Activated CD4-positive, alpha-beta T cell treated with anti-CD3 and anti-CD28 coated beads for 24 hours (primary cell): ENCODE results near the gene NOP10.
"Not testable (repeated sequence)": the region's sequence is repeated elsewhere in the genome, so short reads cannot be mapped to it uniquely, and the experiment has no call there.

ENCODE experiments used
- DNase-seq, 2 donors: peaks; one replicate each; pipeline ENCODE4 v3.0.0-alpha.2; 2020; ENCODE audit warnings: low read depth in 2 of 2

The NOP10 gene

GRCh38 chr15:34358948-34359347, 16.0 kb upstream of the NOP10 start:
- DNase-seq = no peak

- no peak for DNase-seq
These were observed 15.4 kb upstream of the NOP10 start for GRCh38 chr15:34358367-34358766.

DNA sequence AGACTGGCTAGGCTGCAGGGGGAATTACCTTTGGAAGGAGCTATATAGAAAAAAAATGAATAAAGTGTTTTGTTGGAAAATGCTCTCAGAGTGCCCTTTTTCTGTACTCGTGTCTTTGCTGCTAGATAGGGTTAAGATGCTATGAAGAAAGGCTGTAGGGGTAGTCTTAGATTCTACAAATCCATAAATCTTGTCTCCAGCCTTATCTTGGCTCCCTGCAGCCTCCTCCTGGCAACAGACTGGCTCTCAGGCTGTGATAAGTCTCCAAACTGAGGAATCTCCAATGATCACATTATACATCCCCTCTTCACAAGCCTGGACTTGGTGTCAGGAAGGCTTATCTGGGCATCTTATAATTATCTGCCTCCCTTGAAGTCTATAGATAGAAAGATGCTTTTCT, 14.7 kb upstream of the NOP10 start:
- no peak for DNase-seq

DNA sequence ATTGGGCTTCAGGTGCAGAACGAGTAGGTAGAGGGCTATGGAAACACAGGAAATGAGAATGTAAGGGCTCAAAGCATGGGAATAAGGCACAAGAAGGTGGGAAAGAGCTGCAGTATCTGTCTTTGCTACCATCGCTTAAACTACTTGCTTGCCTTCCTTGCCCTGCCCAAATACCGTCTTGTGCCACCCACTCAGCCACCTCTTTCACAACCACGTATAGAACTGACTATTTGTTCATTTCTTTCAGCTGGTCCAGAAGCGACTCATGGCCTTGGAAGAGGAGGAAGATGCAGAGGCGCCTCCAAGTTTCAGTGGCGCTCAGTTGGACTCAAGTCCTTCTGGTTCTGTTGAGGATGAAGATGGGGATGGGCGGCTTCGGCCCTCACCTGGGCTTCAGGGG, 12.3 kb upstream of the NOP10 start:
- no peak for DNase-seq

DNA sequence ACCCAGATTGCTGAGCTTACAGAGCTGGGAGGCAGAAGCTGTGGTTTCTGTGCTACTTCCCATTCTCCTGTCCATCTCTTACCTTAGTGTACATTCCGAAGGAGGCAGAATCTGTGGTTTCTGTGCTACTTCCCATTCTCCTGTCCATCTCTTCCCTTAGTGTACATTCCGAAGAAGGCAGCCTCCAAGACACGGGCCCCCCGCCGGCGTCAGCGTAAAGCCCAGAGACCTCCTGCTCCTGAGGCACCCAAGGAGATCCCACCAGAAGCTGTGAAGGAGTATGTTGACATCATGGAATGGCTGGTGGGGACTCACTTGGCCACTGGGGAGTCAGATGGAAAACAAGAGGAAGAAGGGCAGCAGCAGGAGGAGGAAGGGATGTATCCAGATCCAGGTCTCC, 11.3 kb upstream of the NOP10 start:
- DNase-seq = no peak

GRCh38 chr15:34353627-34354026, 10.7 kb upstream of the NOP10 start:
- DNase-seq = no peak

DNA sequence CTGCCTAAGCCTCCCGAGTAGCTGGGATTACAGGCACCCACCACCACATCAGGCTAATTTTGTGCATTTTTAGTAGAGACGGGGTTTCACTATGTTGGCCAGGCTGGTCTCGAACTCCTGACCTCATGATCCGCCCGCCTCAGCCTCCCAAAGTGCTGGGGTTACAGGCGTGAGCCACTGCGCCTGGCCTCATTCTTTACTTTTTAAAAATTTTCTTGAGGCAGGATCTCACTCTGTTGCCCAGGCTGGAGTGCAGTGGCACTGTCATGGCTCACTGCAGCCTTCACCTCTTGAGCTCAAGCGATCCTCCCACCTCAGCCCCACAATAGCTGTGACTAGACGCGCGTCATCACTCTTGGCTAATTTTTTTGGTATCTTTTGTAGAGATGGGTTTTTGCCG, 10.1 kb upstream of the NOP10 start:
- not testable (repeated sequence) for DNase-seq

GRCh38 chr15:34349769-34350168, 6.8 kb upstream of the NOP10 start:
- DNase-seq = no peak

- DNase-seq = no peak
These were observed 5.9 kb upstream of the NOP10 start for GRCh38 chr15:34348735-34349300.

GRCh38 chr15:34347951-34348638, 5.2 kb upstream of the NOP10 start:
- no peak for DNase-seq

DNA sequence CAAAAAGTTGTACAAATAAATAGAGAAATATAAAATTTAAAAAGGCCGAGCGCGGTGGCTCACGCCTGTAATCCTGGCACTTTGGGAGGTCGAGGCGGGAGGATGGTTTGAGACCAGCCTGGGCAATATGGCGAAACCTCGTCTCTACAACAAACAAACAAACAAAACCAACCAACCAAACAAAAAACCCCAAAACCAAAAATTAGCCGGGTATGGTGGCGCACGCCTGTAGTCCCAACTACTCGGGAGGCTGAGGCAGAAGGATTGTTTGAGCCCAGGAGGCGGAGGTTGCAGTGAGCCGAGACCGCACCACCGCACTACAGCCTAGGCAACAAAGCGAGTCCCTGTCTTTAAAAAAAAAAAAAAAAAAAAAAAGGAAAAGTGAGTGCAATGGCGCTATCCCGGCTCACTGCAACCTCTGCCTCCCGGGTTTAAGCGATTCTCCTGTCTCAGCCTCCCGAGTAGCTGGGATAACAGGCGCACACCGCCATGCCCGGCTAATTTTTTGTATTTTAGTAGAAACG, 661 bp downstream of the NOP10 start:
- not testable (repeated sequence) for DNase-seq

- no peak for DNase-seq
These were observed 1.3 kb downstream of the NOP10 start for GRCh38 chr15:34341381-34342212.

DNA sequence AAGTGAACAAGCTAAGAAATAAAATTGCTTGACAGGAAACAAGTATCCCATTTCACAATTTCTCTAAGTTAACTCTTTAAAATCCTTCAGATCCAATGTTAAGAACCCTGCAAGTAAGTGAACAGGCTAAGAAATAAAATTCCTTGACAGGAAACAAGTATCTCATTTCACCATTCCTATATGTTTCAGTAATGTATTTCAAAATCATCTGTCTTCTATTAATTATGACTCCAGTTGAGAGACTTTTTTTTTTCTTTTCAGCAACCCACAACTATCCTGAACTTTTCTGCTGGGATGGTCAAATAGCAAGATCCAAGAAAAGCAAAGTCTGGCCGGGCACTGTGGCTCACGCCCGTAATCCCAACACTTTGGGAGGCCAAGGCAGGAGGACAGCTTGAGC, 3.0 kb downstream of the NOP10 start:
- DNase-seq = no peak

GRCh38 chr15:34338347-34338746, 4.6 kb downstream of the NOP10 start:
- DNase-seq = no peak

GRCh38 chr15:34337557-34338306, 5.2 kb downstream of the NOP10 start, which contains the start of gene SLC12A6:
Gene SLC12A6 (minus strand): TSS chr15:34337781. CDS start chr15:34336680, 1,101 bp downstream.
- DNase-seq = peak; percentile 80 to 83

DNA sequence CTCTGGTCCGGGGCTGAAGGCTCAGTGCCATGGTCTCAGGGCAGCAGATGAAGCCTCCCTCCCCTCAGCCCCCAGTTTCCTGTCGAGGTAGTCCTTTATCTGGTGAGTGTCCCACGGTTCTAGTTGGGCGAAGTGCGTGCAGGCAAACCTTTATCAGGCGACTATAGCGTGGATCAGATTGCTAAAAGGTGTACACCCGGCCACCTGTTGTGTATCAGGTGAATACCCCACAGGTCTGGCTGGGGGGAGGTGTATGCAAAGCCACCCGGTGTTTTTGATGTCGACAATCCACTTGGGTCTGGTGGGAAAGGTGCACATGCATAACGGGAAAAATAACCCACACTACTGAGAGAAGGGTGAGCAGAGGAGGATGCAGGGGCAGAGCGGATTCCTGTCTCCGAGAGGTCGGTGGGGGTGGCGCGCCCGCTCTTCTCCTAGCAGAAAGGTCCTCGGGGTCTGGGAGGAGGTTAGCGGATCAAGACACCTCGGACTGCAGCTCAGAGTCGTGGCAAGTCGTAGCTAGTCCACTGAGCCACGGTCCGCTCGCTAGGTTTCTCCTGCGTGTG, 5.9 kb downstream of the NOP10 start:
- no peak for DNase-seq

DNA sequence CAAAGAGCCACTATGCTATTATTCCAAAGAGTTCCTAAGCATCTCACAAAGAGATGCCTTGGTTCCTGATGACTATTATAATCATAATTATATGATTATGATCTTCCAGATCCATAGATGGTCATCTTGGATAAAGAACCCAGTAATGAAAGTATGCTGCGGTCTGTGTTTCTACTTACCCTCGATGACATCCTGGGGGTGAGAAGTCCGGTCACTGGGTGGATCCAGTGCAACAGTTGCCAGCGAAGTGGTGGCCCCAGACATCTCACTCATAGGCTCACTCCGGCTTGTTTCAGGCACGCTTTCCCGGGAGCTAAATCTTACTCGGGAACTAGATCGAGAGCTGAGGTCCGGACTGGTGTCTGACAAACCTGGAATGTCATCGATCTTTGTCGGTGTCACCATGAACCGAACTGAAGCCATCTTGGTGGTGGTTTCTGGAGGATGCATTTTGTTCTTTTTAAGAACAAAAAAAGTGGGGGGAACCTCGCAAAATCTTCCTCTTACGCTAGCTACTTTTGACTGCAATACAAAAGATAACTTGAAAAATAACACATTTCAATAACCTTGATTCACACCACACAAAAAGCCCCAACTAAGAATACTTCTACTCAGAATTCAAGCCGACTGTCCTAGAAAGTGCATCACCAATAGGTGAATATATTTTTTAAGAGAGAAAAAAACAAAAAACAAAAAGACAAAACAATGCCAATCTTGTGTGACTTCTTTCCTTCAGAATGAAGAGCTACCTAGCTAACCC, 6.5 kb downstream of the NOP10 start:
- no peak for DNase-seq

DNA sequence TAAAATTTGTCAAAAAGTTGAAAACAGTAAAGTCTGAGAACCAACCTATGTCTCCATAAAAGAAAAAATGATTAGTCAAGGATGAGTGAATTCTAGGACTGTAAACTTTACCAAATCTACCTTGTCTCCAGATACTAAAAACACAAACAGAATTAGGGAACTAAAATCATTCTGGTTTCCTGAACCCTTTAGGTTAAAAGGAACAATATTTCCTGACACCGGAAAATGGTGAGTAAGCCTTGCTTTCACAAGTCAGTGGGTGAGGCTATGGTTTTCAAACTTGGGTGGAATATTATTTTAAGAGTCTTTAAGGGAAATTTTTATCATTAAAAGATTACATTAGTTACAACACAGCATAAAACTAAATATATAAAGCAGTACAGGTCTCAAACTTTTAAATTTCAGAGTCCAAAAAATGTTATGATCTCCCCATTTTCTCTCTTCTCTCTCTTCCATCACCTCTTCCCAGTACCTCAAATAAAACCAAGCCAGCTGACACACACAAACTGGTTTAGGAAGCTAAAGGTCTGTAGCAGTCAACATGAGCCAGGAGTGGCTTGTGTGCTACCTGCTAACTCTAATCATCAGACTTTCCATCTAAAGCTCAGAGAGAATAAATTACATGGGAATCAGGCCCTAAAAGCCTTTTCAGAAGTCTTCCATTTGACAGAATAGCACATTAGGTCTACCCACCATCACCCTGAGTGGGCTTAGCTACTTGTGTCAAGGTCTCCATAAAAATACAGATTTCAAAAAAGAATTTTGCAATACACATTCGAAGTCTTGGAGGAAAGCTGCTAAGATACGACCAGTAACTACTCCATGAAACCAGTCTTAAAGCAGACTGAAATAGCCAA, 7.5 kb downstream of the NOP10 start:
- DNase-seq = no peak

DNA sequence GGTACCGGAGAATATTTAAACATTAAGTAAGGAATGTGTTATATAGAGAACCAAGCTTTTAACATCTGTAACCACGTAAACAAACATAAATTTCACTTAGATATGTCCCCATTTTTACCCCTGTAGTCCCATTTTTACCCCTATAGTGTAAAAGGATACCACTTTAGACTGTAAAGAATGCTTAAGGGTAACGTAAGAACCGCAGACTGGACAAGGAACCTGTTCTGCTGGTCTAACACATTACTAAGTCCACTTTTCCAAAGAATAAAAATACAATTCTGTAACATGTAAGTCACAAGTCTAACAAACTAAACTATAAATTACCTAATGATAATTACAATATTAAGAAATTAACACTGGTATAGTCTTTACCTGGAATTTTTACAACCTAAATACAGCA, 8.3 kb downstream of the NOP10 start:
- no peak for DNase-seq
